AG09309 (cell line): ENCODE results near the gene NEDD4.

ENCODE experiments used
- DNase-seq: peaks from one replicate; pipeline ENCODE4 v3.0.0-alpha.2; 2010; ENCODE audit warnings: low read depth
- H3K4me3 ChIP-seq: 2 replicates; pipeline ENCODE4 v1.5.1; 2011; ENCODE audit warnings: mild to moderate bottlenecking, low read depth, low read length, moderate library complexity; ENCODE audit not compliant: control insufficient read depth
- TF ChIP-seq, protein P1 (sequence below): IDR thresholded peaks from 2 replicates; pipeline ENCODE4 v1.5.1; 2011; ENCODE audit warnings: mild to moderate bottlenecking, low read depth, low read length, inconsistent platforms; ENCODE audit not compliant: insufficient read depth, control insufficient read depth; ENCODE audit errors: missing control alignments

Gene NEDD4

DNA sequence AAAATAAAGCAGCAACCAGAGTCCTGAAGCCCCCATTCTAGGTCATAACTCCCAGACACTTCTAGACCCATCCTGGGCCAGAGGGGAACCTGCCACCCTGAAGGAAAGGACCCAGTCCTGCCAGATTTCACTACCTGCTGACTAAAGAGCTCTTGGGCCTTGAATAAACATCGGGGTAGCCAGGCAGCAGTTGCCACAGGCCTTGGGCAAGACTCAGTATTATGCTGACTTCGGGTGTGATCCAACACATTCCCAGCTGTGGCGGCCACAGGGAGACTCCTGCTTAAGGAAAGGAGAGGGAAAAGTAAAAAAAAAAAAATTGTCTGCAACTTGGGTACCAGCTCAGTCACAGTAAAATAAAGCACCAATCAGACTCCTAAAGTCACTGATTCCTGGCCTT lies 23.8 kb downstream of the NEDD4 start:
- no peak for DNase-seq
- H3K4me3 ChIP-seq = no peak overlapping the region
- TF ChIP-seq, protein P1, sequence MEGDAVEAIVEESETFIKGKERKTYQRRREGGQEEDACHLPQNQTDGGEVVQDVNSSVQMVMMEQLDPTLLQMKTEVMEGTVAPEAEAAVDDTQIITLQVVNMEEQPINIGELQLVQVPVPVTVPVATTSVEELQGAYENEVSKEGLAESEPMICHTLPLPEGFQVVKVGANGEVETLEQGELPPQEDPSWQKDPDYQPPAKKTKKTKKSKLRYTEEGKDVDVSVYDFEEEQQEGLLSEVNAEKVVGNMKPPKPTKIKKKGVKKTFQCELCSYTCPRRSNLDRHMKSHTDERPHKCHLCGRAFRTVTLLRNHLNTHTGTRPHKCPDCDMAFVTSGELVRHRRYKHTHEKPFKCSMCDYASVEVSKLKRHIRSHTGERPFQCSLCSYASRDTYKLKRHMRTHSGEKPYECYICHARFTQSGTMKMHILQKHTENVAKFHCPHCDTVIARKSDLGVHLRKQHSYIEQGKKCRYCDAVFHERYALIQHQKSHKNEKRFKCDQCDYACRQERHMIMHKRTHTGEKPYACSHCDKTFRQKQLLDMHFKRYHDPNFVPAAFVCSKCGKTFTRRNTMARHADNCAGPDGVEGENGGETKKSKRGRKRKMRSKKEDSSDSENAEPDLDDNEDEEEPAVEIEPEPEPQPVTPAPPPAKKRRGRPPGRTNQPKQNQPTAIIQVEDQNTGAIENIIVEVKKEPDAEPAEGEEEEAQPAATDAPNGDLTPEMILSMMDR = no peak

DNA sequence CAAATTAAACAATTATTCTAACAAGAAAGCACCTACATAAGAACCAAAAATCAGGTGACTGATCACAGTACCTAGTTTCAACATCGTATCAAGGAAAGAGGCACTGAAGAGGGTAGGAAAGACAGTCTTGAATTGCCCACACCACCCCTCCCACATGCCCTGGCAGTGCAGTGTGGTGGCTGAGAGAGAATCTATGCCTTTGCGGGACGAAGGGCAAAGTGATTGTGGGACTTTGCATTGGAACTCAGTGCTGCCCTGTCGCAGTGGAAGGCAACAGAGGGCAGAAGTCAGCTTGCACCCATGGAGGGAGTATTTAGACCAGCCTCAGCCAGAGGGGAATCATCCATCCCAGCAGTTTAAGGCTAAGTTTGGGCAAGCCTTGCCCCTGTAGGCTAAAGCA lies 24.5 kb downstream of the NEDD4 start:
- no peak overlapping the region for H3K4me3 ChIP-seq
- DNase-seq = no peak
- TF ChIP-seq, protein P1 = no peak

DNA sequence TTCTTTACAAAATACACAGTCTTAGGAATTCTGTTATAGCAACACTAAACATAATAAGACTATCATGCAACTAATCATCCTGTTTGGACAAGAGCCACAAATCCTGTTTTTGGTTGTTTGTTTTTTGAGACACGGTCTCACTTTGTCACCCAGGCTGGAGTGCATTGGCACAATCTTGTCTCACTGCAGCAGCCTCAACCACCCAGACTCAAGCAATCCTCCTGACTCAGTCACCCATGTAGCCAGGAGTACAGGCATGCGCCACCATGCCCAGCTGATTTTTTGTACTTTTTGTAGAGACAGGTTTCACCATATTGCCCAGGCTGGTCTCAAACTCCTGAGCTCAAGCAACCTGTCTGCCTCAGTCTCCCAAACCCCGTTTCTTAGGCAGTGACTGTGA lies 28.3 kb downstream of the NEDD4 start:
- DNase-seq = no peak
- TF ChIP-seq, protein P1 = no peak

DNA sequence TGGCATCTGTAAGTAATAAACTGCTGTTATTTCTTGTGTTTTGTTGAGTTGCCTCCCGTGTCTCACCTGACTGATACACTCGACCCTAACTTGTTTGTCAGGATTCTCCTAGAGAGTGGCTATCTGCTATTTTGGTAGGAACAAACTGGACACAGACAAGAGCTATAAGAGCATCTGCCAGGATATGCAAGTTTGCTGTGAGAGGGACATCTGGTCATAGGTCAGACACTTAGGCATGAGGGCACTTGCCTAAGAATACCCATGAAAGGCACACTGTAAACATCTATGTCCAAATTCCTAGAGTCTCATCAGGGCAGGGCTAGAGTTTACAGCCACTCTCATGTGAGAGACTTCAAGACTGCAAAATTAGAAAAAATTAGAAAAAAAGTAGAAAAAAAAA lies 32.5 kb downstream of the NEDD4 start:
- TF ChIP-seq, protein P1 = no peak
- no peak overlapping the region for H3K4me3 ChIP-seq
- DNase-seq = no peak

More for the DNA sequence above, 28.3 kb downstream of the NEDD4 start:
- no peak overlapping the region for H3K4me3 ChIP-seq

DNA sequence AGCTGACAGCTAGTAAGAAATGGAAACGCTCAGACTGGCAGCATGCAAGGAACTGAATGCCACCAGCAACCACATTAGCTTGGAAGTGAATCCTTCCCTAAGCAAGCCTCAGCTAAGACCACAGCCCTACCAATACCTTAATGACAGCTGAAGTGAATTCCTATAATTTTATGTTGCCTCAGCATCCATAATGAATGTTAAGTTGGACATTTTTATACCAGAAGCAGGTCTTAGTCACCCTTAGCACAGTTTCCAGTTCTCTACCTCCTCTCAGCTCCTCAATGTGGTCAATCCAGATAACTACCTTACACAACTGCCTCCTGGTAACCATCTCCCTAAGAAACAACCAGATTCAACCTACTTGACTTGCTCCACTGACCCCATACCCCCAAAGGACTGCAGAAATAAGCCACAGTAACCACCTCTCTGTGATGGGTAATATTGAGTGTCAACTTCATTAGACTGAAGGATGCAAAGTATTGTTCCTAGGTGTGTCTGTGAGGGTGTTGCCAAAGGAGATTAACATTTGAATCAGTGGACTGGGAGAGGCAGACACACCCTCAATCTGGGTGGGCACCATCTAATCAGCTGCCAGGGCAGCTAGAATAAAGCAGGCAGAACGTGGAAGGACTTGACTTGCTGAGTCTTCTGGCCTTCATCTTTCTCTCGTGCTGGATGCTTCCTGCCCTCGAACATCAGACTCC lies 33.5 kb downstream of the NEDD4 start:
- H3K4me3 ChIP-seq = no peak overlapping the region
- DNase-seq = no peak
- TF ChIP-seq, protein P1 = no peak

DNA sequence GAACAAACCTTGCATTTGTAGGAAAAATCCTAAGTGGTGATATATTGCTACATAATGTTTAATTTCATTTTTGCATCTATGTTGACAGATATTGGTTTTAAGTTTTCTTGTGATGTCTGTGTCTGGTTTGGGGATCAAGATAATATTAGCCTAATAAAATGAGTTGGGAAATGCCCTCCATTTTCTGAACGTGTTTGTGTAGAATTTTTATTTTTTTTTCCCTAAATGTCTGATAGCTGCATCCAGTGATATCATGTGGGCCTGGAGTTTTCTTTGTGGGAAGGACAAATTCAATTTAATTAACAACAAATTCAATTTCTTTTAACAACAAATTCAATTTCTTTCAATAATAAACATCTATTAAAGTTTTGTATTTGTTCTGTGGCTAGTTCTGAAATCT lies 35.1 kb downstream of the NEDD4 start:
- no peak for DNase-seq
- no peak overlapping the region for H3K4me3 ChIP-seq
- TF ChIP-seq, protein P1 = no peak
